HepG2 (cell line): ENCODE measurements around the gene RPA1. TPM values are rescaled to one million over a fixed set of nuclear protein-coding genes. Genes with fewer than 3 reads are reported as not detected.

Experiments
- DMTF1 ChIP-seq: sonication (generic); formaldehyde crosslinking; IDR thresholded peaks from 2 replicates; pipeline ENCODE4 v1.4.0; 2020; ENCODE audit warnings: mild to moderate bottlenecking, missing genetic modification reagents
- HNF4A ChIP-seq: sonication (generic); formaldehyde crosslinking; IDR thresholded peaks from 2 replicates; pipeline ENCODE4 v1.4.0; 2020; ENCODE audit warnings: missing genetic modification reagents
- HNF4G ChIP-seq, 2 experiments: sonication (generic) in 1 of 2; formaldehyde crosslinking in 1 of 2; IDR thresholded peaks; 2 replicates each; pipeline versions ENCODE4 v1.4.0 to v1.6.1; 2011 to 2020; ENCODE audit warnings: borderline replicate concordance in 2 of 2, low read depth in 2 of 2, mild to moderate bottlenecking in 2 of 2, low read length in 1 of 2, missing genetic modification reagents in 1 of 2, moderate library complexity in 1 of 2
- MAZ ChIP-seq, 2 experiments: sonication (generic) in 1 of 2; formaldehyde crosslinking in 1 of 2; IDR thresholded peaks; 2 replicates each; pipeline versions ENCODE4 v1.5.0 to v1.6.1; 2012 to 2020; ENCODE audit warnings: low read depth in 2 of 2, mild to moderate bottlenecking in 2 of 2, borderline replicate concordance in 1 of 2, improper control_type of control experiment in 1 of 2, low read length in 1 of 2, missing genetic modification reagents in 1 of 2, moderate library complexity in 1 of 2
- MTA1 ChIP-seq: sonication (generic); formaldehyde crosslinking; IDR thresholded peaks from 2 replicates; pipeline ENCODE4 v1.4.0; 2020; ENCODE audit warnings: missing genetic modification reagents, mild to moderate bottlenecking, borderline replicate concordance
- NCOR1 ChIP-seq: fragments of 200-600 bp; sonication (generic); IDR thresholded peaks from 2 replicates; pipeline ENCODE4 v1.7.0; 2017; ENCODE audit warnings: antibody characterized with exemption, low read length, borderline replicate concordance
- POLR2AphosphoS2 ChIP-seq: IDR thresholded peaks from 2 replicates; pipeline ENCODE4 v1.6.1; 2011; ENCODE audit warnings: low read depth, low read length, improper control_type of control experiment
- SALL1 ChIP-seq: sonication (generic); formaldehyde crosslinking; IDR thresholded peaks from 2 replicates; pipeline ENCODE4 v1.8.0; 2022; ENCODE audit warnings: mild to moderate bottlenecking, missing genetic modification reagents
- SOX5 ChIP-seq: IDR thresholded peaks from 2 replicates; pipeline ENCODE4 v1.6.1; 2016; ENCODE audit warnings: borderline replicate concordance
- ZNF142 ChIP-seq: sonication (generic); formaldehyde crosslinking; IDR thresholded peaks from 2 replicates; pipeline ENCODE4 v1.4.0; 2020; ENCODE audit warnings: missing genetic modification reagents
- ZNF574 ChIP-seq: sonication (generic); formaldehyde crosslinking; IDR thresholded peaks from 2 replicates; pipeline ENCODE4 v1.4.0; 2020; ENCODE audit warnings: missing genetic modification reagents
- ZNF710 ChIP-seq: sonication (generic); formaldehyde crosslinking; IDR thresholded peaks from 2 replicates; pipeline ENCODE4 v1.5.0; 2020; ENCODE audit warnings: mild to moderate bottlenecking, missing genetic modification reagents, borderline replicate concordance
- polyA plus RNA-seq, 8 experiments: library from polyadenylated mRNA; depleted of rRNA in 3 of 8; stranded (reverse) in 7 of 8; unstranded in 1 of 8; fragments of >200 nt; fragmentation: Illumina TruSeq in 4 of 8; extraction: Trizol in 4 of 8; gene quantifications; 2 replicates each; pipeline versions ENCODE4 v1.2.1 to v1.2.3, GENCODE V29; 2011 to 2016; ENCODE audit warnings: low read depth in 4 of 8, missing spikeins in 1 of 8, mixed read lengths in 1 of 8; ENCODE audit not compliant: insufficient read depth in 1 of 8
- total RNA-seq, 5 experiments: library from RNA; depleted of rRNA; stranded (reverse); fragments of >200 nt; fragmentation: Illumina TruSeq; extraction: Trizol; gene quantifications; 2 replicates each; pipeline ENCODE4 v1.2.3, GENCODE V29; 2016; ENCODE audit warnings: low read depth in 1 of 5

The RPA1 gene
- total and polyA plus RNA-seq, 2 of the 13 experiments (the other 11 are each of a cell fraction or from before 2014, with no cell fraction given), result 13.9 to 37.6 TPM

- TF ChIP-seq ZNF574 (CRISPR knock-in tag) (peak; percentile 36; the same call in 1 of the 2 replicates), POLR2AphosphoS2 (no peak), MTA1 (peak; percentile 11; the same call in 1 of the 2 replicates), DMTF1 (CRISPR knock-in tag) (no peak), NCOR1 (peak; percentile 63), ZNF142 (peak; percentile 27; the same call in 1 of the 2 replicates), SALL1 (CRISPR knock-in tag) (peak; percentile 19; the same call in 1 of the 2 replicates), SOX5 (CRISPR knock-in tag) (no peak), ZNF710 (CRISPR knock-in tag) (peak; percentile 70; the same call in 1 of the 2 replicates), HNF4A (CRISPR knock-in tag) (peak; percentile 85), MAZ (IDR thresholded peaks at IDR 0.05; ENCODE audit: borderline replicate concordance, low read depth, low read length) (no peak), MAZ (CRISPR knock-in tag; IDR thresholded peaks at IDR 0.05; ENCODE audit: low read depth) (peak; percentile 17; the same call in 1 of the 2 replicates), HNF4G (IDR thresholded peaks at IDR 0.05; ENCODE audit: borderline replicate concordance, low read depth, low read length) (peak; percentile 70), HNF4G (CRISPR knock-in tag; IDR thresholded peaks at IDR 0.05; ENCODE audit: borderline replicate concordance, low read depth) (no peak)
Measured at GRCh38 chr17:1947743-1948516, 118.1 kb downstream of the RPA1 start (continued).
